Endothelial cell of umbilical vein (primary cell): ENCODE measurements around the gene SH3RF3. TPM values are rescaled to one million over a fixed set of nuclear protein-coding genes. Genes with fewer than 3 reads are reported as not detected.

Experiments
- BruUV-seq: library from RNA; stranded (reverse); fragments of 400-500 nt; replicated peaks from 2 replicates; lab custom pipeline; 2021; lab: Mats Ljungman, UMichigan
- CTCF ChIA-PET: fragments of 300-600, 350-600 bp; sonication (Branson Sonifier 250); formaldehyde crosslinking; loops from one replicate; lab custom pipeline; 2021; ENCODE audit warnings: antibody characterized with exemption, inconsistent platforms; lab: Charles Lee
- POLR2A ChIA-PET: fragments of 300-600, 350-600 bp; sonication (Branson Sonifier 250); formaldehyde crosslinking; loops from one replicate; lab custom pipeline; 2021; ENCODE audit warnings: antibody characterized with exemption, inconsistent platforms; lab: Charles Lee
- DNase-seq: peaks from one replicate; pipeline ENCODE4 v3.0.0-alpha.2; 2011; ENCODE audit warnings: low read depth, low spot score
- FAIRE-seq: peaks from 2 replicates; lab custom pipeline; 2011; peaks lifted over from hg19 to GRCh38; lab: Jason Lieb, UNC
- H2AFZ ChIP-seq: 2 replicates; pipeline ENCODE4 v1.6.0; 2012; ENCODE audit warnings: low read depth, low read length, control low read depth, inconsistent platforms
- H3K27ac ChIP-seq: 2 replicates; pipeline ENCODE4 v1.5.1; 2011; ENCODE audit warnings: low read depth, mild to moderate bottlenecking, control low read depth, low read length, moderate library complexity; ENCODE audit not compliant: insufficient read depth
- H3K27me3 ChIP-seq, 2 experiments: 2 replicates each; pipeline versions ENCODE4 v1.6.0 to v1.6.1; 2011; ENCODE audit warnings: low read length in 2 of 2, mixed read lengths in 1 of 2; ENCODE audit not compliant: control insufficient read depth in 2 of 2, insufficient read depth in 2 of 2
- H3K36me3 ChIP-seq, 2 experiments: 2 replicates in 1 of 2; 3 replicates in 1 of 2; pipeline ENCODE4 v1.5.1; 2011; ENCODE audit warnings: low read length in 2 of 2, mild to moderate bottlenecking in 1 of 2, moderate library complexity in 1 of 2; ENCODE audit not compliant: control insufficient read depth in 2 of 2, insufficient read depth in 2 of 2; ENCODE audit errors: extremely low read depth in 1 of 2
- H3K4me1 ChIP-seq: 3 replicates; pipeline ENCODE4 v1.5.1; 2011; ENCODE audit warnings: mild to moderate bottlenecking, low read length; ENCODE audit not compliant: control insufficient read depth, insufficient read depth; ENCODE audit errors: extremely low read depth
- H3K4me2 ChIP-seq: 2 replicates; pipeline ENCODE4 v1.6.1; 2011; ENCODE audit warnings: low read length, control low read depth, mixed read lengths; ENCODE audit not compliant: insufficient read depth
- H3K4me3 ChIP-seq, 3 experiments: fragments of 200-600 bp in 1 of 3; sonication (generic), shearing (Covaris generic) in 1 of 3; replicated peaks in 1 of 3; 2 replicates each; pipeline ENCODE4 v1.5.1; 2011 to 2016; ENCODE audit warnings: control low read depth in 3 of 3, low read length in 3 of 3, mild to moderate bottlenecking in 2 of 3, inconsistent platforms in 1 of 3, low read depth in 1 of 3, moderate library complexity in 1 of 3; ENCODE audit not compliant: insufficient read depth in 1 of 3
- H3K79me2 ChIP-seq: 2 replicates; pipeline ENCODE4 v1.6.0; 2012; ENCODE audit warnings: low read length, inconsistent platforms; ENCODE audit not compliant: control insufficient read depth, insufficient read depth
- H3K9ac ChIP-seq: replicated peaks from 2 replicates; pipeline ENCODE3; 2011; ENCODE audit warnings: low read length, control low read depth; ENCODE audit not compliant: insufficient read depth; ENCODE audit errors: extremely low read depth
- H3K9me1 ChIP-seq: replicated peaks from 3 replicates; pipeline ENCODE4 v1.6.0; 2011; ENCODE audit warnings: mild to moderate bottlenecking, low read length; ENCODE audit not compliant: control insufficient read depth, insufficient read depth; ENCODE audit errors: extremely low read depth
- H3K9me3 ChIP-seq: replicated peaks from 2 replicates; pipeline ENCODE4 v1.5.1; 2012; ENCODE audit warnings: low read length, inconsistent platforms; ENCODE audit not compliant: control insufficient read depth, insufficient read depth
- H4K20me1 ChIP-seq: replicated peaks from 2 replicates; pipeline ENCODE3; 2011; ENCODE audit warnings: mild to moderate bottlenecking, low read length; ENCODE audit not compliant: control insufficient read depth, insufficient read depth; ENCODE audit errors: extremely low read depth
- CTCF ChIP-seq, 2 donors: IDR thresholded peaks; 1 replicate in 1 of 2; 2 replicates in 1 of 2; pipeline ENCODE4 v1.5.1; 2011; ENCODE audit warnings: low read length in 2 of 2, mild to moderate bottlenecking in 2 of 2, moderate library complexity in 2 of 2, control low read depth in 1 of 2, inconsistent platforms in 1 of 2, low read depth in 1 of 2; ENCODE audit not compliant: insufficient read depth in 1 of 2; ENCODE audit errors: extremely low read depth in 1 of 2
- EZH2 ChIP-seq: IDR thresholded peaks from 2 replicates; pipeline ENCODE4 v1.6.1; 2012; ENCODE audit warnings: borderline replicate concordance, low read depth, mild to moderate bottlenecking, moderate library complexity, low read length, inconsistent platforms; ENCODE audit not compliant: severe bottlenecking
- FOS ChIP-seq: IDR thresholded peaks from 2 replicates; pipeline ENCODE4 v1.6.1; 2011; ENCODE audit warnings: mild to moderate bottlenecking, low read length, moderate library complexity, borderline replicate concordance; ENCODE audit not compliant: insufficient read depth
- GATA2 ChIP-seq: IDR thresholded peaks from 2 replicates; pipeline ENCODE4 v1.7.0; 2011; ENCODE audit warnings: low read depth, mild to moderate bottlenecking, moderate library complexity, mixed read lengths, low read length; ENCODE audit not compliant: insufficient read length, insufficient read depth
- MAX ChIP-seq: IDR thresholded peaks from 2 replicates; pipeline ENCODE4 v1.6.1; 2011; ENCODE audit not compliant: insufficient read depth, insufficient read length
- MYC ChIP-seq: IDR thresholded peaks from one replicate; pipeline ENCODE4 v1.6.1; 2011; ENCODE audit warnings: mild to moderate bottlenecking, low read depth, low read length
- POLR2A ChIP-seq: IDR thresholded peaks from 2 replicates; pipeline ENCODE4 v1.6.1; 2012; ENCODE audit warnings: low read depth, mild to moderate bottlenecking, control low read depth, low read length
- POLR2AphosphoS5 ChIP-seq: IDR thresholded peaks from 2 replicates; pipeline ENCODE4 v1.6.1; 2012; ENCODE audit warnings: low read depth, mild to moderate bottlenecking, control low read depth, low read length, moderate library complexity; ENCODE audit not compliant: insufficient read depth
- dilution Hi-C: fragments of 300-500 bp; cut with MboI; formaldehyde crosslinking; loops from one replicate; pipeline ENCODE4 v1.15.0; 2019; ENCODE audit warnings: low sequenced_read_pairs; ENCODE audit not compliant: extremely low pct_ligation_motif_present
- intact Hi-C: fragments of 100-400 bp; cut with micrococcal nuclease; formaldehyde crosslinking; loops from one replicate; pipeline ENCODE4 v1.10.0; 2022
- polyA plus RNA-seq, 4 experiments: library from polyadenylated mRNA; depleted of rRNA in 3 of 4; stranded (reverse) in 3 of 4; unstranded in 1 of 4; fragments of >200 nt; gene quantifications; 2 replicates each; pipeline versions ENCODE4 v1.2.1 to v1.2.3, GENCODE V29; 2011 to 2012; ENCODE audit warnings: missing spikeins in 1 of 4
- total RNA-seq: library from RNA; stranded (reverse); gene quantifications from 2 replicates; pipeline ENCODE4 v1.2.3, GENCODE V29; 2021

SH3RF3 gene
- total and polyA plus RNA-seq, 2 donors (not counting 3 experiments of a cell fraction or from before 2014, with no cell fraction given) = 3.8 to 14.7 TPM

- no peaks in the 10 kb centered on the region for H3K9me1 ChIP-seq
- ChIA-PET POLR2A (no interaction called here), CTCF (no interaction called here)
- H3K27ac ChIP-seq = no peak overlapping the region
- H3K4me1 ChIP-seq = no peaks in the 10 kb centered on the region
- intact Hi-C loops (loop anchor here (10.0 kb wide), 1 partner anchor 554 kb away; no protein-coding TSS in a partner anchor), dilution Hi-C loops (no loop called here)
- H3K9ac ChIP-seq = no peak overlapping the region
- H3K36me3 ChIP-seq = no peaks in the 10 kb centered on the region
- FAIRE-seq (no peak), DNase-seq (no peak)
- peaks cover 2 to 13% of the 10 kb centered on the region in 2 experiments for H3K27me3 ChIP-seq
- no peaks in the 10 kb centered on the region for H3K9me3 ChIP-seq
- H2AFZ ChIP-seq = no peak overlapping the region
- no TSS peak for BruUV-seq
- no peak overlapping the region for H3K4me3 ChIP-seq
- no peaks in the 10 kb centered on the region for H3K79me2 ChIP-seq
- TF ChIP-seq FOS (no peak), MAX (no peak), GATA2 (no peak), EZH2 (no peak), POLR2A (no peak), MYC (no peak), CTCF (IDR thresholded peaks at IDR 0.05; ENCODE audit: extremely low read depth in 1 of 2, insufficient read depth in 1 of 2, low read depth in 1 of 2, low read length in 2 of 2) (no peak), POLR2AphosphoS5 (no peak)
- no peaks in the 10 kb centered on the region for H4K20me1 ChIP-seq
- no peak overlapping the region for H3K4me2 ChIP-seq
These were observed 48.2 kb upstream of the SH3RF3 start for GRCh38 chr2:109080757-109081156.
